Colon (tissue), 2 donors: ENCODE measurements around the gene EDEM1.

Experiments
- FAIRE-seq: peaks from 2 replicates; lab custom pipeline; 2012; peaks lifted over from hg19 to GRCh38; lab: Jason Lieb, UNC
- donor health status: control.
- donor health status: control.

Gene EDEM1

DNA sequence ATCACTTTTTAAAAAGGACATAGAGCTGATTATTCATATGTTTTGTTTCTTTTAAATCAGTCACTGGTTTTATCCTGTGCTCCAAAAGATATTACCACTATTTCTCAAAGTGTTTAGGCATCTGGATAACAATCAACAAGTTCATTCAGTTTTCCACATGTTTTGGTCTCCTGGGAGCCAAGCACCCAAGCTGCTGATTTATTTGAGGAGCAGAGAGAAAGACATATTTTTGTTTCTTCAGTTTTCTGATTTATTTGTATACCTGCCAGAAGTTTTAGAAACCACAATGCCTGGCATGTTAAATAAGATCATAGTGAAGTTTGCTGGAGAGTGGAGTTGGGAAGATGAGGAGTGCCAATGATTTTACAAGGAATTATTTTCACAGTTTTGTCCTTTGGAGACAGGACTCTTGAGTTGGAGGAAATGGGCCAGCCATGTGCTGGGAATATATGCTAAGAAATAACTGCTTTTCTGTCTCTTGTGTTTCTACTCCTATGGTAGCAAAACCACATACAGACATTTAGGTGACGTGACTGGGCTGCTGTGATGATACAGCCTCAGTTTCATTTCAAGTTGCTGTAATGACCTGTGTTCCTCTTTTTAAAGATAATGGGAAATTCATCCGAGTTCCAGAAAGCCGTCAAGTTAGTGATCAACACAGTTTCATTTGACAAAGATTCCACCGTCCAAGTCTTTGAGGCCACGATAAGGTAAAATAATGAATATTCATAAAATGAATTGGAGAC lies 11.7 kb downstream of the EDEM1 start:
- no peak for FAIRE-seq

DNA sequence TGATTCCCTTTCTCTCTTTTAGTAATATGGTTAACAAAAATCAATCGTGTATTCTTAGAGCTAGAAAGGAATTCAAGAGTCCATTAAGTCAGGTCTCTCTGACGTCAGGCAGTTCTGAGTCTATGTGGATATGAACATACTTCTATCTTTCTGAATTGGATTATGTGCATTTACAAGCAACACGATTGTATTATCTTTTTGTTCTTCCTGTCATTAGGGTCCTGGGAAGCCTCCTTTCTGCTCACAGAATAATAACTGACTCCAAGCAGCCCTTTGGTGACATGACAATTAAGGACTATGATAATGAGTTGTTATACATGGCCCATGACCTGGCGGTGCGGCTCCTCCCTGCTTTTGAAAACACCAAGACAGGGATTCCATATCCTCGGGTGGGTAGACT lies 14.0 kb downstream of the EDEM1 start:
- no peak for FAIRE-seq

DNA sequence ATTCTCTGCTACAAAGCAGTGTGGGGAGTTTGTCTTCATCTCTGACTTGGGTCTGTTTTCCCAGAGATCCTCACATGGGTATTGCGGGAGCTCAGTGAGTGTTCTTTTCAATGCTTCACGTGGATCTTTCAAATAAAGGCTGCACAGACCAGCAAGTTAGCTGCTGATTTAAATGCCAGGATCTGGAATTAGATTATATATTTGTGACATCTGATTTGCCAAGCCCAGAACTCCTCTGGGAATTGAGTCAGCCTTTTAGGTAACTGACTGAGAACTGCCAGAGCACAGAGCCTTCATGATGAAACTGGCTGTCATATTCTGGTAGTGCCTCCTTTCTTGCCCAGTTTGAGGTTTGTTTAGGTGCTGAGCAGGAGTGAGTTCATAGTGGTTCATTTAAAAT lies 14.7 kb downstream of the EDEM1 start:
- FAIRE-seq: no peak

DNA sequence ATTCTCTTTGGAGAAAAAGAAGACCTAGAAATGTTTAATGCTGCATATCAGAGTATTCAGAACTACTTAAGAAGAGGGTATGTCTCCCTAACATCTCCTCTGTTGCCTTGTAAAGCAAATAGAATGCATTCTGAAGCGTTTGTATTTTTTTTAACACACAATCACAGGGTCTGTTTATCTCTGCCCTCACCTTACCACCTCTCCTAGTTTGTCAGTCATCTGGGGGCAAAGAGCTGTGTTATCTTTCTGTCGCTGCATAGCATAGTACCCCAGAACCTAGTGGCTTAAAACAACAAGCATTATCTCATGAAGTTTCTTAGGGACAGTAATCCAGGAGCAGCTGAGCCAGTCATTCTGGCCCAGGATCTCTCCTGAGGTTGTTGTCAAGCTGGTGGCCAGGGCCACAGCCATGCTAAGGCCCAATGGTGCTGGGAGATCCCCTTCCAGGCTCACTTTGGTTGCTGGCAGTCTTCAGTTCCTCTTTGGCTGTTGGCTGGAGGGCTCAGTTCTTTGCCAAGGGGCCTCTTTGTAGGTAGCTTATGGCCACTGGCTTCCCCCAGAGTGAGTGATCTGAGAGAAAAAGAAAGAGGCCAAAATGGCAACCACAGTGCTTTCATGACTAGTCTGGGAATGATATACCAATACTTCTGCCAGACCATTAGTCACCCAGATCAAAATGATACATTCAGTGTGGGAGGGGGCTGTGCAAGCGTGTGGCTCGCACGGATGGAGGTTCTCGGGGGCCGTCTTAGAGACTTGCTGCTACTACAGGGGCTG lies 17.8 kb downstream of the EDEM1 start:
- no peak for FAIRE-seq

DNA sequence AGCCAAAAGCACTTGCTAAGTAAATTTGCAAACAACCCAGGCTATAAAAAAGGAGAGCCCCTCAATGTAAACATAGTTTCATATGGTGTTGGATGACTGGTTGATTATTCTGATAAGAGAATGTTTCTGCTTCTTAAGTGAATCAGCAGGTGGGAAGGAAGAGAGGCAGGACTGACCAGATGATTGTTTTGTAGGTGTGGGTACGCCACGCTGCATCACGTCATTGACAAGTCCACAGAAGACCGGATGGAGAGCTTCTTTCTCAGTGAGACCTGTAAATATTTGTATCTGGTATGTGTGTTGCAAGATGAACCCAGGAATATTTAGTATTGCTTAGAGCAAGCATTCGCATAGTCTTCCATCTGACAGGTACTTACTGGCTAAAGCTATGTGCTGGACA lies 23.4 kb downstream of the EDEM1 start:
- FAIRE-seq: no peak

DNA sequence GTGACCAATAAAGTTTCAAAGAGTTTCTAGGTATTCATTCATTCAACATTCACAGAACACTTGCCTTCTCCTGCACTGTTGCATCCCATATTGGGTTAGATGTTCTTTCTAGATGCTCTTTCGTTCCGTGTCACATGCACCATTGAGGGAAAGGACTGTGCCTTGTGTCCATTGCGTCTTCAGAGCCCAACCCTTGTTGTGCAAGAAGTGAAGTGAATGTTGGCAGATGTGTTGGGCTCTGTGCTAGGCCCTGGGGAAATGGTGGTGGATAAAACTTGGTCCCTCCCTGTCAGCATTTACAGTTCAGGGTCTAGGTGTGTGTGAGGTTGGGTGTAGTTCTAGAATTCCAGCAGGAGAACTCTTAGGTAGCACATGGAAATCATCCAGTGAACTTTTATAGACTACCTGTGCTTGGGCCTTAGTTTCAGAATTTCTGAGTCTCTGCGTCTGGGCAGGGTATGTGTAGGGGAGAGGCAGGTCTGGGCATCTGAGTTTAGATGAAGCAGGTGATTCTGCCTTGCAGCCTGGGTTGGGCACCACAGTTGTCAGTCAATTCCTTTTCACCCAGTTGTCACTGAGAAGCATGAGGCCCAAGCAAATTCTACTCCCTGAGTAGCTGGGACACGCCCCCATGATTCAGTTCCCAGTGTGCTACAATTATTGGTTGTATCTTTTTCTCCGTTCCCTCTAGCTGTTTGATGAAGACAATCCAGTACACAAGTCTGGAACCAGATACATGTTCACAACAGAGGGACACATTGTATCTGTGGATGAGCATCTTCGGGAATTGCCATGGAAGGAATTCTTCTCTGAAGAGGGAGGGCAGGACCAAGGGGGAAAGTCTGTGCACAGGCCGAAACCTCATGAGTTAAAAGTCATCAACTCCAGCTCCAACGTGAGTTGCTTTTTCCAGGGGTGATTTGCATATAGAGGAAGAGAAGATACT lies 25.4 kb downstream of the EDEM1 start:
- no peak for FAIRE-seq

DNA sequence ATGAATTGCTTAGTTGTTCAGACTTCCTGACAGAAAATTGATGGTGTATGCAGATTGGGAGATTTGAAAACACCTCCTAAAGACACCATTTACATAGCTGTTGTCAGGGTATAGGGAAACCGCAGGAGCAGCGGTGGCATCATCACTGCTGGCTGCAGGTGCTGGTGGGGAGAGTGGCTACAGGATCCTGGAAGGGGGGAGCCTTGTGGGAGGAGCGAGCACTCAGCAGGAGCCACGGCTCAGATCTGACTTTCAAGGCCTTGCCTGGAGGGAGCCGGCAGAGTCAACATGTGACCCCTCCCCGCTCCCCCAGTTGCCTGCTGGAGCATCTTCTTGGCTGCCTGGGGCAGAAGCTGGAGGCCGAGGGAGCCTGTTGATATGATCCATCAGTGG lies 26.1 kb downstream of the EDEM1 start:
- FAIRE-seq: no peak

DNA sequence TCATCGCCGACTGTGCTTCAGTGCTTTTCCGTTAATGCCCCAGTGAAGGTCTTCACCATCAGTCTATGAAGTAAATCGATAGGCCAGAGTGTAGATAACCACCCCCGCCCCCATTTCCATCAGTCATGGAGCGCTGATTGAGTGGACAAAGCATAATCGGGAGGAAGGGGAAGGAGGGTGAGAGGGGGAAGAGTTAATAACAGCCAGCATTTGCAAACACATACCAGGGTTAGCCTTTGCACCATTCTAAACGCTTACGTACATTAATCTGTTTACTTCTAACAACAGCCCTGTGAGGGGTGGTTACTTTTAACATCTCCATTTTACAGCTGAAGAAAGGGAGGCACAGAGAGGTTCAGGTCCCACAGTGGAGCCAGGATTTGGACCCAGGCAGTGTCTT lies 26.8 kb downstream of the EDEM1 start:
- FAIRE-seq: no peak

DNA sequence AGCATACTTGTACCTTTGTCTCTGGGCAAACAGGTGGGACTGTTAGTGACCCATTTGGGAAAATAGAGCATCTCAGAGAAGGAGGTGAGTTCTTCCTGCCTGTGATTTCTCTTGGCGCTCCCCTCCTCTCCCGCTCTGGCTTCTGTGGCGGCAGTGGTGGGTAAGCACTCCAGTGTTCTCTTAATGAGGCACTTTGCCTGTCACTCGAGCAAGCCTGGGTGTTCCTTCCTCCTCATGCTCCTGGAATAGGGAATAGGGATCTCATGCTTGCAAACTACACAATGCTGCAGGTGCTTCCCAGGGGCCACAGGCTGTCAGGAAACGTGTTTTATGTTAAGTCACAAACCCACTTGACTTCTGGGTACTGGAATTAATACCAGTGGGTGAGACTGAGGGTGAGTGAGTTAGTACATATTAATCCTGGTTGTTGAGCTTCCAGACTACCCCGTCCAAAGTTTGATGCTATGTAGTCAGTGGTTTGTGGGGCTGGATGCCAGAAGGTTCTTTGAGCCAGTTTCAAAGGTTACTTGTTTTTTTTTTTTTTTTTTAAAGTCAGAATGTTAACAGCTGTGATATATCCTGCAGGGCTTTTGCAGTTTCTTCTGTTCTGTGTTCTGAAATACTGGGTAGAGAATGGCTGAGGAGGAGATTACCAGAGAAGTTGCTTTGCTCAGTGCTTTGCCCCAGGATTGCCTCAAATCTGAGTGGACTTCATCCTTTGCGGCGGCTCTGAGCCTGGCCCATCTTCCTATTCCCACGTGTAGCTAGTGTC lies 30.5 kb downstream of the EDEM1 start:
- no peak for FAIRE-seq

DNA sequence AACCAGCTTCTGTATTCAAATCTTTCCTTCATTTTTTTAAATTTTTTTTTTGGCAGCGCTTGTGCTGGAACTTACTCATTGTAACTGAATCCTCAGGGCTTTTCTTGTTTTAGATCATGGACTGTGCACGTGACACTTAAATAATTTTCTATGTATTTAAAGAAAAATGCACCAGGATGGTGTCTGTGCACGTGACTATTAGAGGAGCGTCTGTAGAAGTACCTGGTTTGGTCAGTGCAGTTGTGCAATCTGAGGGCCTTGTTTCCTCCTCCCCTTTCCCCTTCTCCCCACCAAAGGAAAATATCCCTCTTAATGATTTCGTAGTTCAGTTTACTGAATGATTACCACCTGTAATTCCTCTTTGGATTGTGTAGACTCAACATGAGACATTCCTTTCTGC lies 31.3 kb downstream of the EDEM1 start:
- no peak for FAIRE-seq

DNA sequence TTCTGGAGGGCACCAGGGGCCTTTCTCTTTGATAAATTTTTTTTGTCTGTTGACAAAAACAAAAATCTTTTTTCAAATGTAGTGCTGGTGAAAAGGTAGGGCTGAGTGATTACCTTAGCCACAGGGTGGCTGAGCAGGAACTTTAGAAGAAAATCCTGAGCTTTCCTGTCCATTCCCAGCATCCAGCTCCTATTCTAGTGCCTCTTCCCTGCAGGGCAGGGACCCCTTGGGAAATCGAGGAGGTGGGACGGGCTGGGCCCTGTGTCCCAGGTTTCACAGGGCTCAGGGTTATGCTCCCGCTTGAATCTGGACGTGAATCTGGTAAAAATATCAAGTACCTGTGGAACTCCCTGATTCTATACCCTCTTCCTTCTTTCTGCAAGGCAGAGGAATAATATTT lies 31.7 kb downstream of the EDEM1 start:
- no peak for FAIRE-seq

DNA sequence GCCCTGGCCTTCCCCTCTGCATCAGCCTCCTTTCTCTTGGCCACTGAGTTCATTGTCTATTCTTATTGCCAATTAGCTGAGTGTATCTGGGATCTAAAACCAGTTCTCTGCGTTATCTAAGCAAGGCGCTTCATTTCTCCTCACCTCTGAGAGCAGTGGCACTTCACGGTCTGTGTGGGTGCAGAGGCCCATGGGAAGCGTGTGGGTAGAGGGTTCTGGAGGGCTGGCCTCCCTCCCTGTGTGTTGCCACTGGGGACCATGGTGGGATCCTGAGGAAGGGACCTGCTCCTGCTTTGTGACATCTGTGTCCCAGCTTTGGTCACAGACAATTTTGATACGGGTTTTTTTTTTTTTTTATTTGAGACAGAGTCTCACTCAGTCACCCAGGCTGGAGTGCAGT lies 32.7 kb downstream of the EDEM1 start:
- FAIRE-seq: no peak

DNA sequence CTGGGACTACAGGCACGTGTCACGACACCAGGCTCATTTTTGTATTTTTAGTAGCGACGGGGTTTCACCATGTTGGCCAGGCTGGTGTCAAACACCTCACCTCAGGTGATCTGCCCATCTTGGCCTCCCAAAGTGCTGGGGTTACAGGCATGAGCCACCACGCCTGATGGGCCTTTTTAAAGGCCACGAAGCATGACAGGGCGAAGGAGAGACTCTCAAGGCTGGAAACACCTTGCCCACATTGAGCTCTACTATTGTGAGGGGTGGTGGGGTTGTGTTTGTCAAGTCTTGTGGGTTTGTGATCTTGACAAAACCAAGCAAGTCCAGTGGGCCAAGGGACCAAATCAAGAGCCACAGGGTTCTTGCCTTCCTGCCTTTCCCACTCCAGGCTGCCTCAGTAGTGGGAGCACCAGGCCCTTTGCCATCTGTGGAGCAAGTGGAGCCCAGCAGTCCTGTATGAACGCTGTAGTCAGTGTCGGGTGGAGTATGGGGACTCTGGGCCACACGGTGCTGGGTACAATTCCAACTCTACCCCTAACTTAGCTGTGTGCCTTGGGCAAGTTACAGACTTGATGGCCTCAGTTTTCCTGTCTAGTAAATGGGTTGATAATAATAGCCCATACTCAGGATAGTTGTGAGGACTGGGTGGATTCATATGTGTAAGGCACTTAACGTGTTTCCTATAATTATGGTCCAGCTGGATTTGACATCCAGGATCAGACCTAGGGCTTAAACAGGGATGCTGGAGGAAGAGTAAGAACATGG lies 33.3 kb downstream of the EDEM1 start:
- no peak for FAIRE-seq

DNA sequence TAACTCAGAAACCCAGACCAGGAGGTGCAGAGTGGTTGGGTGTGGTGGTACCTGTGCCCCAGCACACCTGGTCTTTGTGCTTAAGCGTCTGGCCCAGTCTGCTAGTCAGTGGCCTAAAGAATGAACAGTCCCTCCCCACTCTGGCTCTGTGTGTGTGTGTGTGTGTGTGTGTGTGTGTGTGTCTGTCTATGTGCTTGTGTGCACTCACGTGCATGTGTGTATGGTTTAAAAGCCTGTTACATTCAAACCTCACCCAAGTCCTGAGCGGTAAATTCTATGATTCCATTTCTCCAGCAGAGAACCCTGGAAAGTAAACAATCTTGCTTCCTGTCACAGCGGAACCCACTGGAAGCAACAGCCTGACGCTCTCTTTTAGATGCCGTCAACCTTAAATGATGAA lies 34.2 kb downstream of the EDEM1 start:
- no peak for FAIRE-seq

DNA sequence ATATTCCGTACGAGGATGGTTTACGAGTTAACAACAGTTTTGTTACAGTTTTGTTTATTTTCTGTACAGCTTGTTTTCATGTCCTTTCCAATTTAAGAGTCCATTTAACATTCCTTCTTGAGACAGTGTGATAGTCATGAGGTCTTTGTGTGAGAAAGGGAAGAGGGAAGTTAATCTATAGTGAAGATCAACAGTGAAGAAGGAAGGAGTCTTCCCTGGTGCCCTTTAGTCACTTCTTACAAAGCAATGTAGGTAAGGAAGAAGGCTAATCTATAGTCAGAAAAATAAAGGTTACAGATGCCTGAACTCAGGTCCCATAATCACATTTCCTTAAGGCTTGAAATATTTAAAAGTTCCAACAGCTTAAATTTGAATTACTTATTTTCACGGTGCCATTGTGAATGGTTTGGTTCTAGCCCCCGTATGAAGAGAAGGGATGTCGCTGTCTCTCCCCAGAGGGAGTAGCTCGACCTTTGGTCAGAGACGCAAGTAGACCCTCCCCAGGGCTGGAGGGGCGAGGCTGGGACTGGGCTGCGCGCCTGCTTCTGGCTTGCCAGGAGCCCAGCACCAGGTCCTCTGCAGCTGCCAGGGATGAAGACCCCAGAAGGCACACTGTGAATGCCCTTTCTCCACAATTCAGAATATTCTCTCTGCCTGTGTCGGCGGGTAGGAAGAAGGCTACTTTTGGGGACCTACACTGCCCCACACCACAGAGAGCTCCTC lies 34.9 kb downstream of the EDEM1 start:
- no peak for FAIRE-seq

DNA sequence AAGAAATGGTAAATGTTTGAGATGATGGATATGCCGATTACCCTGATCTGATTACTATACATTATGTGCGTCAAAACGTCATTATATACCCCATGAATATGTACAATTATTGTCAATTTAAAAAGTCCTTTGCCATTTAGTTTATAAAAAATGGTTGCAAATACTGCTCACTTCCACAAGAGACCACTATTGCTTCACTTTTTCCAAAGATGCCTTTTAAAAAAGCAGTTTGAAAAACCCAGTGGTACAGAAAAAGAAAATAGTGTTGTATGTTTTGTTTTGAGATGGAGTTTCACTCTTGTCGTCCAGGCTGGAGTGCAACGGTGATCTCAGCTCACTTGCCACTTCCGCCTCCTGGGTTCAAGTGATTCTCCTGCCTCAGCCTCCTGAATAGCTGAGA lies 39.3 kb downstream of the EDEM1 start:
- FAIRE-seq: no peak

DNA sequence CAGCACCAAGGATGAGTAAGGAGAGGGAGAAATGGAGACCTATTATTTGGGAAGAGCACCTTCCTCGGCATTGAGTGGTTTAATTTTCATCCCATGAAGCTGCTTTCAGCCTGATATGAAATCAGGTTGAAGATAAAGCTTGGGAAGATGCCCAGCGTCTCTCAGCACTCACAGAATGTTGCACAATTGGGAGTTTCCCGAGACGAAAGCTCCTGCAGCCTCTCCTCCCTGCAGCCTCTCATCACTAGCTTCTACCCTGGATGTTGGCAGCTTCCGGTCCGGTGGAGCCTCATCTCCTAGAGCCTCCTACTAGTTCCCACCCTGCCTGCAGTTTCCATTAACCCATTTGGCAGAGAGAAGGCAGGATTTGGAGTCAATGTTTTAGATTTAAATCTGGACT lies 40.3 kb downstream of the EDEM1 start:
- FAIRE-seq: no peak

DNA sequence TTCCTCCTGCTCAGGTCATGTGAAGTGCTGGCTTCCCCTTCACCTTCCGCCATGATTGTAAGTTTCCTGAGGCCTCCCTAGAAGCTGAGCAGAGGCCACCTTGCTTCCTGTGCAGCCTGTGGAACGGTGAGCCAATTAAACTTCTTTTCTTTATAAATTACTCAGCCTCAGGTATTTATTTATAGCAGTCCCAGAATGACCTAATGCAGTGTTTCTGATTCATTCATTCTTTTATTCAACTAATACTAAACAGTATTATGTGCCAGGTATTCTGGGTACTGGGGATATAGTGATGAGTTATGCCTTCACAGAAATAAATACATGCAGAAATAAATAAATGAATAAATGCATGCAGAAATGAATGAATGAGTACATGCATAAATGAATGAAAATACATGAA lies 41.9 kb downstream of the EDEM1 start:
- FAIRE-seq: no peak

DNA sequence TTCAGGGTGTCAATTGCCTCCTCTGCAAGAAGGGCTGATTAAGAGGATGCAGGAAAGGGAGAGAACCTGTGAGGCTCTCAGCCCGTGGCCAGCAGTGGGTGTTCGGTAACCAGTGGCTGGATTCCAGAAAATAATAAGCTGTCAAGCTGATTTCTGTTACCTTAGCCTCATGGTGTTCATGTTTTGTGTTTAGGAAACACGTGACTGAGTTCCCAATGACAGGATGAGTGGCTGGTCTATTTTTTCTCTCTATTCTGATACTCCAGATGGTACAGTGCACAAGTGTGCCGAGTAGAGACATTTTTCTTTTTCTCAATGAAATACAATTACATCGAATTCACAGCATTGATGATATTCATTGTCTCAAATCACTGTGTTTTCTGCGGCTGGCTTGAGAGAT lies 43.6 kb downstream of the EDEM1 start:
- FAIRE-seq: no peak

DNA sequence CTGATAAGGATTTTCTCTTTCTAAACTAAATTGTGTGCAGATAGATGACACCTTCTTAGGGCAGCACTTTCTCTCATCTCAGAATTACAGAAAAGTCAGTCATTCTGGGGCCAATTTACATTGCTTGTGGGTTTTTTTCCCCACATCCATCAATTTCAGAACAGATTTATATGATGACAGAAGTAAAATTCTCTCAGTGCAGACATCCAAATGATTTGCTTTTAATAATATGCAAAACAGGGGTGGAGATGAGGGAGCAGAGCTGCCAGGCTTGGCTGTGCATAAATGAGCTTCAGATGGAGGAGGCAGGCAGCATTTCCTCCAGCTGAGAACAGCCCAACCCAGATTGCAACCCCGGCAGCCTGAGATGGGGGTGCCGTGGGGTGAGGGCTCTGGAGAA lies 44.0 kb downstream of the EDEM1 start:
- FAIRE-seq: no peak

DNA sequence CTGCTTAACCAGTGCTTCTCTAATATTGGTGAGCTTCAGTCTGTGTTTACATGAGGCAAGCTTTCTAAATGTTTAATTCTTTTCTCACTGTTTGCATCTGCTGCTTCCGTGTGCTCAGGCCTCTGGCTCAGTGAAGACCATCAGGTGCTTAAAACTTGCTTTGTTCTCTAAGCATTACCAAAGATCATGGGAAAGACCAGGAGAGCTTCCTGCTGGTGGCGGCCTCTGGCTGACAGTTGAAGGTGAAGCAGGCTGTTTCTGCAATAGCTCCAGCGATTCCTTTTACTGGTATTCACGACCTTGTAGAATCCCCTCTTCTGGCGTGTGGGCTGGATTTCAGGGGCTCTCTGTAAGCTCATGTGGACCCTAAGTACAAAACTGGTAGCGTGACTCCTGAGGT lies 45.1 kb downstream of the EDEM1 start:
- no peak for FAIRE-seq
